ENCODE measurements around the gene TXNDC16.

GRCh38 chr14:52391881-52392615, 160.3 kb downstream of the TXNDC16 start:
- TF ChIP-seq EZH2 (IDR thresholded peaks at IDR 0.05; ENCODE audit: borderline replicate concordance, insufficient read depth, low read depth, low read length, poor library complexity, severe bottlenecking) (no peak), CTCF (IDR thresholded peaks at IDR 0.05) (no peak)

Data from B cell (primary cell).